GM12878 (cell line): ENCODE results near the gene SNX4. TPM values are rescaled to one million over a fixed set of nuclear protein-coding genes. Genes with fewer than 3 reads are reported as not detected.
A peak's percentile ranks its signal among the peaks of the same experiment; 100 is the strongest.

Source experiments
- ATAC-seq: fragments of 200-7000 bp; cut with Tn5 transposase; 3 replicates; pipeline ENCODE4 v1.9.1; 2020; ENCODE audit warnings: mild to moderate bottlenecking, moderate library complexity
- BruUV-seq: library from RNA; stranded (reverse); fragments of 400-500 nt; replicated peaks from 2 replicates; lab custom pipeline; 2021; lab: Mats Ljungman, UMichigan
- CTCF ChIA-PET: fragments of 300-600 bp; sonication (Branson Sonifier 250); formaldehyde crosslinking; extraction: SDS; loops from one replicate; lab custom pipeline; 2021; ENCODE audit warnings: inconsistent platforms; lab: Yijun Ruan, JAX
- POLR2A ChIA-PET: fragments of 350-600 bp; formaldehyde crosslinking; extraction: SDS; loops from one replicate; lab custom pipeline; 2021; ENCODE audit warnings: inconsistent platforms; lab: Charles Lee
- RAD21 ChIA-PET: fragments of 300-600 bp; sonication (Branson Sonifier 250); formaldehyde crosslinking; loops from one replicate; lab custom pipeline; 2023; ENCODE audit warnings: antibody characterized with exemption; ENCODE audit not compliant: unreplicated experiment; lab: Charles Lee
- SMC1A ChIA-PET: fragments of 300-600 bp; sonication (Branson Sonifier 250); formaldehyde crosslinking; loops from one replicate; lab custom pipeline; 2023; ENCODE audit not compliant: unreplicated experiment, uncharacterized antibody; lab: Charles Lee
- DNase-seq: peaks from one replicate; pipeline ENCODE4 v3.0.0-alpha.2; 2011; ENCODE audit warnings: low read depth, low spot score
- FAIRE-seq: peaks from 3 replicates; lab custom pipeline; 2011; peaks lifted over from hg19 to GRCh38; lab: Jason Lieb, UNC
- H2AFZ ChIP-seq: 2 replicates; pipeline ENCODE4 v1.6.0; 2011; ENCODE audit warnings: low read depth, low read length, control low read depth; ENCODE audit not compliant: control insufficient read depth
- H3K27ac ChIP-seq: 2 replicates; pipeline ENCODE4 v1.5.1; 2011; ENCODE audit warnings: control low read depth; ENCODE audit not compliant: control insufficient read depth, insufficient read depth
- H3K27me3 ChIP-seq, 2 experiments: replicated peaks in 1 of 2; 2 replicates each; pipeline versions ENCODE4 v1.6.0 to v1.6.1; 2011; ENCODE audit warnings: low read length in 1 of 2; ENCODE audit not compliant: control insufficient read depth in 2 of 2, insufficient read depth in 2 of 2
- H3K36me3 ChIP-seq, 2 experiments: 2 replicates each; pipeline ENCODE4 v1.5.1; 2011; ENCODE audit warnings: low read length in 1 of 2; ENCODE audit not compliant: control insufficient read depth in 2 of 2, insufficient read depth in 2 of 2
- H3K4me1 ChIP-seq: 2 replicates; pipeline ENCODE4 v1.6.1; 2011; ENCODE audit warnings: mild to moderate bottlenecking, low read length, moderate library complexity, mixed read lengths; ENCODE audit not compliant: control insufficient read depth, insufficient read depth
- H3K4me2 ChIP-seq: 2 replicates; pipeline ENCODE4 v1.6.0; 2011; ENCODE audit warnings: control low read depth; ENCODE audit not compliant: control insufficient read depth, insufficient read depth
- H3K4me3 ChIP-seq: fragments of 200-600 bp; sonication (generic); 2 replicates; pipeline ENCODE4 v1.5.1; 2016
- H3K79me2 ChIP-seq: 2 replicates; pipeline ENCODE4 v1.6.0; 2011; ENCODE audit warnings: low read length; ENCODE audit not compliant: control insufficient read depth, insufficient read depth
- H3K9ac ChIP-seq: 2 replicates; pipeline ENCODE4 v1.8.0; 2011; ENCODE audit warnings: low read length, control low read depth, mixed read lengths; ENCODE audit not compliant: control insufficient read depth, insufficient read depth
- H3K9me3 ChIP-seq: replicated peaks from 3 replicates; pipeline ENCODE4 v1.5.1; 2011; ENCODE audit warnings: mild to moderate bottlenecking, low read length; ENCODE audit not compliant: control insufficient read depth, insufficient read depth
- H4K20me1 ChIP-seq: 2 replicates; pipeline ENCODE4 v1.6.0; 2011; ENCODE audit not compliant: control insufficient read depth, insufficient read depth
- EED ChIP-seq: sonication (generic); IDR thresholded peaks from 2 replicates; pipeline ENCODE4 v1.6.1; 2016; ENCODE audit warnings: antibody characterized with exemption, low read depth
- IRF4 ChIP-seq: IDR thresholded peaks from 2 replicates; pipeline ENCODE4 v1.6.1; 2011; ENCODE audit warnings: low read depth, low read length
- JUNB ChIP-seq: IDR thresholded peaks from 2 replicates; pipeline ENCODE4 v1.6.1; 2016; ENCODE audit warnings: antibody characterized with exemption, mild to moderate bottlenecking
- POLR2A ChIP-seq: IDR thresholded peaks from 2 replicates; pipeline ENCODE4 v1.6.1; 2011; ENCODE audit warnings: low read depth, mild to moderate bottlenecking, low read length
- TCF7 ChIP-seq: IDR thresholded peaks from 2 replicates; pipeline ENCODE4 v1.6.1; 2014; ENCODE audit warnings: antibody characterized with exemption, borderline replicate concordance
- ZNF217 ChIP-seq: fragments of 450-650 bp; IDR thresholded peaks from 2 replicates; pipeline ENCODE4 v1.6.1; 2017; ENCODE audit warnings: antibody characterized with exemption, mild to moderate bottlenecking
- WGBS: methylation state at CpG from one replicate; pipeline ENCODE4 v1.1.6; 2016; ENCODE audit warnings: low lambda C conversion rate; ENCODE audit not compliant: insufficient replicate concordance, insufficient coverage; ENCODE audit errors: missing lambda C conversion rate; 5-methylcytosine and 5-hydroxymethylcytosine counted together
- in situ Hi-C: fragments of 300-500 bp; cut with MboI; formaldehyde crosslinking; loops from 9 replicates; pipeline ENCODE4 v1.14.3; 2018; ENCODE audit warnings: mixed read lengths
- intact Hi-C: fragments of 100-400 bp; cut with micrococcal nuclease; formaldehyde crosslinking; loops from one replicate; pipeline ENCODE4 v1.14.2; 2022; ENCODE audit not compliant: unreplicated experiment
- polyA plus RNA-seq, 11 experiments: library from polyadenylated mRNA; depleted of rRNA in 4 of 11; unstranded in 6 of 11; stranded (reverse) in 5 of 11; fragments of >200 nt; fragmentation: Nextera tagmentation in 4 of 11; fragmentation: Illumina TruSeq in 1 of 11; extraction: Ambion mirVana in 4 of 11; extraction: Trizol in 1 of 11; gene quantifications; 1 replicate in 1 of 11; 2 replicates in 10 of 11; pipeline versions ENCODE4 v1.2.1 to v1.2.3, GENCODE V29; 2011 to 2016; ENCODE audit warnings: inconsistent platforms in 2 of 11, missing spikeins in 2 of 11, low read depth in 1 of 11
- total RNA-seq, 4 experiments: library from RNA; depleted of rRNA in 3 of 4; stranded (reverse); fragments of >200 nt in 3 of 4; fragmentation: Illumina TruSeq in 1 of 4; extraction: Trizol in 1 of 4; gene quantifications; 2 replicates each; pipeline versions ENCODE4 v1.2.1 to v1.2.3, GENCODE V29; 2013 to 2021
- TF ChIP-seq, protein P1 (sequence below): fragments of 450-650 bp; IDR thresholded peaks from 2 replicates; pipeline ENCODE4 v1.6.1; 2016; ENCODE audit warnings: mild to moderate bottlenecking

SNX4 gene
- total and polyA plus RNA-seq, 10 of the 15 experiments (the other 5 are each of a cell fraction or from before 2014, with no cell fraction given): 33.4 to 94.5 (median 60.5) TPM

DNA sequence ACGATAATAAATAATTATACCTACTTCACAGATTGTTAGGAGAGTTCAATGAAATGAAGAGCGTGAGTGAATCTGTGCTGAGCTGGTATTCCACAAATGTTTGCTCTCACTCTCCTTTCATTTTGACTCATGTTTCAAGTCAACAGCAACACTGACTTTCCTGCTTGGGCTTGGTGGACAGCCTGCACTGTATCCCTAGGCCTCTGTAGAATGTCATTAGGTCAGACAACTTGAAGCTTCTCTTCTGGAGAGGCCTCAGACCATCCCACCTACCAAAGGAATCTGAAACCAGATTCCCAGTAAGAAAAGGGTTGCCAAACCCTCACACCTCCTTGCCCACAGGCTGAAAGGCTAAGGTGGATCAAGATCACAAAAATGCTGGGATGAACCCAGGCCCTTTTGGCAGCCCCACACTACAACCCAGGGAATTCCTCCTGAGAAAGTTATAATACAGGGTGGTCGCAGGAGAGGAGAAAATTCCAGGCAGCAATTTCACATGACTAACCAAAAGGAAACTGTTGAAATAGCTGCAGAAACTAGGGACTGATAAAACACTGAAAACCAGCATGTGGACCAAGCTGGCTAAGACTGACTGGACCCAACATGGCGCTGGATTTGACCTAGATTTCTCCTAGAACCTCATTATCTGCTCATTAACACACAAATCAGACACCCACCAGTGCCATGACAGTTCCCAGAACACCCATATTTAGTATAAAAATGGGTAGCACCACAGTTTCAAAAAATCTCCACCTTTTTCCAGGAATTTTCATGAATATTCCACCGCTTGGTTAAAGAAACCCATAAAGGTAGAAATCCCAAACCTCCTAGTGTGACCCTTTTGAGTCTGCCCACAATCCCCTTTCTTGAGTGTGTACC, 87.9 kb downstream of the SNX4 start:
- FAIRE-seq: no peak
- peaks cover 25% of the 10 kb centered on the region for H3K4me1 ChIP-seq
- H3K4me2 ChIP-seq: peak overlapping the region; percentile 32; the same call in 1 of the 2 replicates
- no peaks in the 10 kb centered on the region for H3K36me3 ChIP-seq
- intact Hi-C loops (loop anchor here (5.0 to 10.0 kb wide), 2 partner anchors 147 to 280 kb away; no protein-coding TSS in a partner anchor), in situ Hi-C loops (loop anchor here (25.0 kb wide), 1 partner anchor 445 kb away; no protein-coding TSS in a partner anchor)
- no peaks in the 10 kb centered on the region for H3K9me3 ChIP-seq
- DNase-seq: no peak
- RAD21 ChIA-PET: no interaction called here
- CTCF ChIA-PET: interaction anchor here (0.6 to 1.4 kb wide), 3 partner anchors 10 to 153 kb away, joined by 3 to 4 read pairs (median 3); no protein-coding TSS in a partner anchor
- no peaks in the 10 kb centered on the region for H3K27me3 ChIP-seq
- BruUV-seq: no TSS peak
- H3K79me2 ChIP-seq: no peaks in the 10 kb centered on the region
- no peak for ATAC-seq
- H2AFZ ChIP-seq: no peak overlapping the region; the same call in 1 of the 2 replicates
- H3K27ac ChIP-seq: no peak overlapping the region; the same call in 1 of the 2 replicates
- TF ChIP-seq TCF7 (no peak), JUNB (peak; percentile 79), IRF4 (peak; percentile 80)
- no peak overlapping the region for H3K4me3 ChIP-seq
- POLR2A ChIA-PET: interaction anchor here (1.6 kb wide), 1 partner anchor 11 kb away, joined by 5 read pairs; no protein-coding TSS in a partner anchor
- SMC1A ChIA-PET: interaction anchor here (1.1 to 1.7 kb wide), 3 partner anchors 11 to 39 kb away, joined by 3 to 6 read pairs (median 3); no protein-coding TSS in a partner anchor
- H4K20me1 ChIP-seq: no peaks in the 10 kb centered on the region
- WGBS: 57% methylated on average over 5 of the region's 5 CpGs
- no peak overlapping the region for H3K9ac ChIP-seq

- FAIRE-seq: no peak
- no peaks in the 10 kb centered on the region for H4K20me1 ChIP-seq
- no peaks in the 10 kb centered on the region for H3K27me3 ChIP-seq
- no peaks in the 10 kb centered on the region for H3K36me3 ChIP-seq
- SMC1A ChIA-PET: interaction anchor here (1.3 to 1.7 kb wide), 2 partner anchors 12 to 38 kb away, joined by 3 to 6 read pairs; no protein-coding TSS in a partner anchor
- WGBS: 100% methylated on average over 2 of the region's 2 CpGs
- CTCF ChIA-PET: interaction anchor here (0.6 to 1.1 kb wide), 2 partner anchors 9 to 154 kb away, joined by 3 read pairs; no protein-coding TSS in a partner anchor
- no peaks in the 10 kb centered on the region for H3K9me3 ChIP-seq
- intact Hi-C loops (loop anchor here (5.0 to 10.0 kb wide), 2 partner anchors 147 to 279 kb away; no protein-coding TSS in a partner anchor), in situ Hi-C loops (loop anchor here (25.0 kb wide), 1 partner anchor 444 kb away; no protein-coding TSS in a partner anchor)
- no peak overlapping the region for H3K27ac ChIP-seq
- BruUV-seq: no TSS peak
- no peak for DNase-seq
- POLR2A ChIA-PET: interaction anchor here (1.6 kb wide), 1 partner anchor 11 kb away, joined by 5 read pairs; no protein-coding TSS in a partner anchor
- RAD21 ChIA-PET: no interaction called here
- ATAC-seq: no peak
- H3K4me1 ChIP-seq: peaks cover 25% of the 10 kb centered on the region
- H2AFZ ChIP-seq: no peak overlapping the region
- no peaks in the 10 kb centered on the region for H3K79me2 ChIP-seq
- H3K4me3 ChIP-seq: no peak overlapping the region
- no peak for TF ChIP-seq ZNF217
- TF ChIP-seq, protein P1, sequence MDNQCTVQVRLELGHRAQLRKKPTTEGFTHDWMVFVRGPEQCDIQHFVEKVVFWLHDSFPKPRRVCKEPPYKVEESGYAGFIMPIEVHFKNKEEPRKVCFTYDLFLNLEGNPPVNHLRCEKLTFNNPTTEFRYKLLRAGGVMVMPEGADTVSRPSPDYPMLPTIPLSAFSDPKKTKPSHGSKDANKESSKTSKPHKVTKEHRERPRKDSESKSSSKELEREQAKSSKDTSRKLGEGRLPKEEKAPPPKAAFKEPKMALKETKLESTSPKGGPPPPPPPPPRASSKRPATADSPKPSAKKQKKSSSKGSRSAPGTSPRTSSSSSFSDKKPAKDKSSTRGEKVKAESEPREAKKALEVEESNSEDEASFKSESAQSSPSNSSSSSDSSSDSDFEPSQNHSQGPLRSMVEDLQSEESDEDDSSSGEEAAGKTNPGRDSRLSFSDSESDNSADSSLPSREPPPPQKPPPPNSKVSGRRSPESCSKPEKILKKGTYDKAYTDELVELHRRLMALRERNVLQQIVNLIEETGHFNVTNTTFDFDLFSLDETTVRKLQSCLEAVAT: no peak
- no peak for TF ChIP-seq POLR2A
- no peak for TF ChIP-seq EED
- no peak overlapping the region for H3K4me2 ChIP-seq
- no peak overlapping the region for H3K9ac ChIP-seq
Observed at GRCh38 chr3:125431391-125431790, 88.6 kb downstream of the SNX4 start.
